WTC11 (cell line): ENCODE data around the gene CD34. TPM values are rescaled to one million over a fixed set of nuclear protein-coding genes. Genes with fewer than 3 reads are reported as not detected.

Experiments used
- ATAC-seq: fragments of 200-7000 bp; cut with Tn5 transposase; 2 replicates; pipeline ENCODE4 v1.10.0; 2021; ENCODE audit warnings: mild to moderate bottlenecking, moderate library complexity
- CTCF ChIA-PET: fragments of 300-600 bp; sonication (Branson Sonifier 250); formaldehyde crosslinking; loops from one replicate; lab custom pipeline; 2021; ENCODE audit warnings: antibody characterized with exemption; lab: Charles Lee
- POLR2A ChIA-PET: fragments of 350-600 bp; sonication (Branson Sonifier 250); formaldehyde crosslinking; loops from one replicate; lab custom pipeline; 2021; ENCODE audit warnings: antibody characterized with exemption; lab: Charles Lee
- DNase-seq: peaks from one replicate; pipeline ENCODE4 v3.0.0; 2021; ENCODE audit warnings: low spot score
- H3K27ac Mint-ChIP-seq: 2 replicates; pipeline ENCODE4 v1.8.0; 2021; ENCODE audit warnings: mixed read lengths
- H3K27me3 Mint-ChIP-seq: 2 replicates; pipeline ENCODE4 v1.8.0; 2021; ENCODE audit warnings: low read depth, mild to moderate bottlenecking, moderate library complexity, mixed read lengths
- H3K36me3 Mint-ChIP-seq: 2 replicates; pipeline ENCODE4 v1.8.0; 2021; ENCODE audit warnings: mixed read lengths
- H3K4me1 Mint-ChIP-seq: 2 replicates; pipeline ENCODE4 v1.8.0; 2022; ENCODE audit warnings: mixed read lengths
- H3K4me3 Mint-ChIP-seq: 2 replicates; pipeline ENCODE4 v1.8.0; 2021; ENCODE audit warnings: mild to moderate bottlenecking, moderate library complexity, mixed read lengths
- H3K9me3 Mint-ChIP-seq: 2 replicates; pipeline ENCODE4 v1.8.0; 2021; ENCODE audit warnings: mixed read lengths
- AFF4 ChIP-seq: sonication (generic); formaldehyde crosslinking; IDR thresholded peaks from 2 replicates; pipeline ENCODE4 v1.8.1; 2023; ENCODE audit warnings: mild to moderate bottlenecking, missing genetic modification reagents, borderline replicate concordance
- ATF2 ChIP-seq: sonication (generic); formaldehyde crosslinking; IDR thresholded peaks from 2 replicates; pipeline ENCODE4 v1.8.1; 2022; ENCODE audit warnings: low read depth, missing genetic modification reagents, borderline replicate concordance
- ATF6 ChIP-seq: sonication (generic); formaldehyde crosslinking; IDR thresholded peaks from 2 replicates; pipeline ENCODE4 v1.8.1; 2023; ENCODE audit warnings: mild to moderate bottlenecking, missing genetic modification reagents
- EMX1 ChIP-seq: fragments of 250-450 bp; sonication (Bioruptor Pico); IDR thresholded peaks from 2 replicates; pipeline ENCODE4 v1.8.0; 2021; ENCODE audit warnings: mild to moderate bottlenecking
- FOXP4 ChIP-seq: sonication (generic); formaldehyde crosslinking; IDR thresholded peaks from 2 replicates; pipeline ENCODE4 v1.8.0; 2022; ENCODE audit warnings: mild to moderate bottlenecking, missing genetic modification reagents
- IRF2 ChIP-seq: sonication (generic); formaldehyde crosslinking; IDR thresholded peaks from 2 replicates; pipeline ENCODE4 v1.8.0; 2022; ENCODE audit warnings: low read depth, missing genetic modification reagents, borderline replicate concordance
- MAX ChIP-seq: sonication (generic); formaldehyde crosslinking; IDR thresholded peaks from 2 replicates; pipeline ENCODE4 v1.8.0; 2022; ENCODE audit warnings: mild to moderate bottlenecking, missing genetic modification reagents
- MXD4 ChIP-seq: fragments of 250-450 bp; sonication (Bioruptor Pico); IDR thresholded peaks from 2 replicates; pipeline ENCODE4 v1.8.0; 2021; ENCODE audit warnings: mild to moderate bottlenecking, moderate library complexity, borderline replicate concordance
- NR3C1 ChIP-seq: sonication (generic); formaldehyde crosslinking; conservative IDR thresholded peaks from 2 replicates; pipeline ENCODE4 v1.8.1; 2023; ENCODE audit warnings: low read depth, mild to moderate bottlenecking, missing genetic modification reagents
- PREB ChIP-seq: sonication (generic); formaldehyde crosslinking; IDR thresholded peaks from 2 replicates; pipeline ENCODE4 v1.8.1; 2022; ENCODE audit warnings: mild to moderate bottlenecking, missing genetic modification reagents, moderate library complexity, borderline replicate concordance
- RORB ChIP-seq: fragments of 250-450 bp; sonication (Bioruptor Pico); IDR thresholded peaks from 2 replicates; pipeline ENCODE4 v1.9.0; 2021; ENCODE audit warnings: mild to moderate bottlenecking
- SMAD3 ChIP-seq: sonication (generic); formaldehyde crosslinking; IDR thresholded peaks from 2 replicates; pipeline ENCODE4 v1.8.0; 2022; ENCODE audit warnings: missing genetic modification reagents, mild to moderate bottlenecking, borderline replicate concordance
- STAT6 ChIP-seq: sonication (generic); formaldehyde crosslinking; conservative IDR thresholded peaks from 2 replicates; pipeline ENCODE4 v1.8.1; 2023; ENCODE audit warnings: mild to moderate bottlenecking, low read depth, missing genetic modification reagents, moderate library complexity
- ZMAT4 ChIP-seq: fragments of 250-450 bp; sonication (Bioruptor Pico); IDR thresholded peaks from 2 replicates; pipeline ENCODE4 v1.9.0; 2021; ENCODE audit warnings: mild to moderate bottlenecking
- ZNF121 ChIP-seq: sonication (generic); formaldehyde crosslinking; IDR thresholded peaks from 2 replicates; pipeline ENCODE4 v1.8.0; 2023; ENCODE audit warnings: missing genetic modification reagents
- ZNF219 ChIP-seq: sonication (generic); formaldehyde crosslinking; IDR thresholded peaks from 2 replicates; pipeline ENCODE4 v1.8.0; 2023; ENCODE audit warnings: missing genetic modification reagents, mild to moderate bottlenecking, borderline replicate concordance
- total RNA-seq: library from RNA; stranded (reverse); gene quantifications from 3 replicates; pipeline ENCODE4 v1.2.3, GENCODE V29; 2021

Gene CD34
- total RNA-seq, 1 experiment from 2014 or later, result 0.35 TPM

- Mint-ChIP-seq H3K27me3 (no peaks in the 10 kb centered on the region), H3K9me3 (no peaks in the 10 kb centered on the region), H3K36me3 (no peaks in the 10 kb centered on the region), H3K27ac (no peak overlapping the region), H3K4me3 (no peak overlapping the region), H3K4me1 (peaks cover 11% of the 10 kb centered on the region)
- TF ChIP-seq FOXP4 (no peak), PREB (CRISPR knock-in tag) (no peak), ATF2 (CRISPR knock-in tag) (no peak), NR3C1 (CRISPR knock-in tag) (no peak), ZNF219 (CRISPR knock-in tag) (no peak), MAX (CRISPR knock-in tag) (no peak), RORB (CRISPR knock-in tag) (no peak), MXD4 (CRISPR knock-in tag) (no peak), ZMAT4 (no peak), STAT6 (CRISPR knock-in tag) (no peak), EMX1 (CRISPR knock-in tag) (no peak)
- ATAC-seq (no peak), DNase-seq (no peak)
- ChIA-PET CTCF (no interaction called here), POLR2A (no interaction called here)
These were observed 56.9 kb downstream of the CD34 start for GRCh38 chr1:207854001-207854400.

GRCh38 chr1:207853372-207853757 lies 57.6 kb downstream of the CD34 start:
- ChIA-PET POLR2A (no interaction called here), CTCF (interaction anchor here (1.3 to 1.5 kb wide), 2 partner anchors 9 to 16 kb away, joined by 3 to 8 read pairs; no protein-coding TSS in a partner anchor)
- peaks cover 11% of the 10 kb centered on the region for H3K4me1 Mint-ChIP-seq
- H3K4me3 Mint-ChIP-seq, result no peak overlapping the region
- DNase-seq, result no peak
- no peaks in the 10 kb centered on the region for H3K9me3 Mint-ChIP-seq
- H3K27me3 Mint-ChIP-seq, result no peaks in the 10 kb centered on the region
- H3K36me3 Mint-ChIP-seq, result no peaks in the 10 kb centered on the region
- H3K27ac Mint-ChIP-seq, result no peak overlapping the region
- ATAC-seq, result no peak
- TF ChIP-seq ATF6 (CRISPR knock-in tag), result no peak
- no peak for TF ChIP-seq SMAD3
- TF ChIP-seq AFF4 (CRISPR knock-in tag), result no peak
- no peak for TF ChIP-seq ZNF121 (CRISPR knock-in tag)
- TF ChIP-seq IRF2 (CRISPR knock-in tag), result no peak
